Keratinocyte (primary cell): Measurements from ENCODE around the gene OR52B6.

Source experiments
- EZH2 ChIP-seq: IDR thresholded peaks from one replicate; pipeline ENCODE4 v1.6.1; 2012; ENCODE audit warnings: inconsistent platforms, mild to moderate bottlenecking, low read length, moderate library complexity
- TF ChIP-seq, protein P1 (sequence below), 3 experiments: IDR thresholded peaks in 1 of 3; conservative IDR thresholded peaks in 1 of 3; optimal IDR thresholded peaks in 1 of 3; 2 replicates in 2 of 3; 3 replicates in 1 of 3; pipeline versions ENCODE3 to v1.5.1; 2011; ENCODE audit warnings: low read length in 3 of 3, mild to moderate bottlenecking in 3 of 3, moderate library complexity in 2 of 3, control low read depth in 1 of 3, inconsistent platforms in 1 of 3; ENCODE audit not compliant: insufficient read depth in 2 of 3; ENCODE audit errors: extremely low read depth in 1 of 3

DNA sequence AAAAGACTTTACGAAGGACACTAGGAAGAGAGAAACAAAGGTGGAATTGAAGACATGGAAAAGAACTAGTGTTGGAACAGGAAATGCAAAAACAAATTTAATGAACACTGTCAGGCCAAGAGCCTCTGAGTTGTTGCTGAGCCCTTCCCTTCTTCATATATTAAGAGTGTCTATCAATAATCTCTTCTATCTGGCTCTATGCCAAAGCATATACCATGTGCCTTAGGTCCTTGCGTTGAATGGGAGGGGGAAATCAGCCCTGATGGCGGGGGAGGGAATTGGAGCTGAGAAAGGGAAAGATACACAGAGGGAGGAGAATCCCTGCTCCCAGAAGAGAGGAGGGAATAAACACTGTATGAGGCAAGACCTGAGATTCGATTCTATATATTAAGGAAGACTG is 5.5 kb upstream of the OR52B6 start:
- TF ChIP-seq, protein P1, sequence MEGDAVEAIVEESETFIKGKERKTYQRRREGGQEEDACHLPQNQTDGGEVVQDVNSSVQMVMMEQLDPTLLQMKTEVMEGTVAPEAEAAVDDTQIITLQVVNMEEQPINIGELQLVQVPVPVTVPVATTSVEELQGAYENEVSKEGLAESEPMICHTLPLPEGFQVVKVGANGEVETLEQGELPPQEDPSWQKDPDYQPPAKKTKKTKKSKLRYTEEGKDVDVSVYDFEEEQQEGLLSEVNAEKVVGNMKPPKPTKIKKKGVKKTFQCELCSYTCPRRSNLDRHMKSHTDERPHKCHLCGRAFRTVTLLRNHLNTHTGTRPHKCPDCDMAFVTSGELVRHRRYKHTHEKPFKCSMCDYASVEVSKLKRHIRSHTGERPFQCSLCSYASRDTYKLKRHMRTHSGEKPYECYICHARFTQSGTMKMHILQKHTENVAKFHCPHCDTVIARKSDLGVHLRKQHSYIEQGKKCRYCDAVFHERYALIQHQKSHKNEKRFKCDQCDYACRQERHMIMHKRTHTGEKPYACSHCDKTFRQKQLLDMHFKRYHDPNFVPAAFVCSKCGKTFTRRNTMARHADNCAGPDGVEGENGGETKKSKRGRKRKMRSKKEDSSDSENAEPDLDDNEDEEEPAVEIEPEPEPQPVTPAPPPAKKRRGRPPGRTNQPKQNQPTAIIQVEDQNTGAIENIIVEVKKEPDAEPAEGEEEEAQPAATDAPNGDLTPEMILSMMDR (optimal IDR thresholded peaks at IDR 0.05 in 1 of 3, IDR thresholded peaks at IDR 0.05 in 1 of 3, conservative IDR thresholded peaks at IDR 0.05 in 1 of 3; ENCODE audit: extremely low read depth in 1 of 3, insufficient read depth in 2 of 3, low read length in 3 of 3) = no peak
- no peak for TF ChIP-seq EZH2
